Measurements from ENCODE around the gene ZMYND19.

ZMYND19 gene

GRCh38 chr9:137590469-137591383 is at the start of gene ZMYND19:
Gene ZMYND19, minus strand, starts transcription at chr9:137590512. Its CDS starts 249 bp downstream, at chr9:137590263.
- Histone ChIP-seq H4K20me1 (ENCODE audit: insufficient read depth, low read length, poor library complexity, severe bottlenecking) (peaks cover 9% of the 10 kb centered on the region), H3K36me3 (ENCODE audit: insufficient read depth, low read length) (no peaks in the 10 kb centered on the region), H3K27me3 (ENCODE audit: insufficient read depth, low read length, poor library complexity, severe bottlenecking) (no peaks in the 10 kb centered on the region), H3K9me3 (ENCODE audit: insufficient read depth, low read depth, low read length) (no peaks in the 10 kb centered on the region), H3K9me2 (replicated peaks; ENCODE audit: low read depth, low read length) (no peaks in the 10 kb centered on the region), H3K9ac (ENCODE audit: low read depth, low read length, poor library complexity, severe bottlenecking) (peak within 1 kb of the TSS; percentile 77), H2AFZ (ENCODE audit: low read length) (peak within 1 kb of the TSS; percentile 92), H3K4me3 (ENCODE audit: low read length, poor library complexity, severe bottlenecking) (peak within 1 kb of the TSS; percentile 93), H3K4me2 (ENCODE audit: low read depth, low read length, poor library complexity, severe bottlenecking) (peak within 1 kb of the TSS; percentile 91), H3F3A (ENCODE audit: low read depth) (no peaks in the 10 kb centered on the region), H3K79me2 (ENCODE audit: insufficient read depth, low read length) (peaks cover 28% of the 10 kb centered on the region), H3K4me1 (ENCODE audit: insufficient read depth, low read length, poor library complexity, severe bottlenecking) (peaks cover 10% of the 10 kb centered on the region)
- TF ChIP-seq CTCF (conservative IDR thresholded peaks at IDR 0.05; ENCODE audit: low read length): no peak
- TF ChIP-seq EZH2phosphoT487 (IDR thresholded peaks at IDR 0.05; ENCODE audit: borderline replicate concordance): no peak

GRCh38 chr9:137639303-137640051 is 49.2 kb upstream of the ZMYND19 start:
- no peak overlapping the region for H3K9ac ChIP-seq (ENCODE audit: low read depth, low read length, poor library complexity, severe bottlenecking)
- TF ChIP-seq CTCF (conservative IDR thresholded peaks at IDR 0.05; ENCODE audit: low read length) (no peak), EZH2phosphoT487 (IDR thresholded peaks at IDR 0.05; ENCODE audit: borderline replicate concordance) (no peak)
- no peaks in the 10 kb centered on the region for H3K27me3 ChIP-seq (ENCODE audit: insufficient read depth, low read length, poor library complexity, severe bottlenecking)
- peaks cover 52% of the 10 kb centered on the region for H4K20me1 ChIP-seq (ENCODE audit: insufficient read depth, low read length, poor library complexity, severe bottlenecking)
- H2AFZ ChIP-seq (ENCODE audit: low read length): no peak overlapping the region
- H3K9me2 ChIP-seq (replicated peaks; ENCODE audit: low read depth, low read length): no peaks in the 10 kb centered on the region
- peaks cover 95% of the 10 kb centered on the region for H3K79me2 ChIP-seq (ENCODE audit: insufficient read depth, low read length)
- H3K9me3 ChIP-seq (ENCODE audit: insufficient read depth, low read depth, low read length): no peaks in the 10 kb centered on the region
- peaks cover 7% of the 10 kb centered on the region; the same call in 1 of the 2 replicates for H3K36me3 ChIP-seq (ENCODE audit: insufficient read depth, low read length)
- H3F3A ChIP-seq (ENCODE audit: low read depth): no peaks in the 10 kb centered on the region
- peaks cover 10% of the 10 kb centered on the region for H3K4me1 ChIP-seq (ENCODE audit: insufficient read depth, low read length, poor library complexity, severe bottlenecking)
- no peak overlapping the region for H3K4me3 ChIP-seq (ENCODE audit: low read length, poor library complexity, severe bottlenecking)
- no peak overlapping the region for H3K4me2 ChIP-seq (ENCODE audit: low read depth, low read length, poor library complexity, severe bottlenecking)

GRCh38 chr9:137638680-137639079 is 48.4 kb upstream of the ZMYND19 start:
- Histone ChIP-seq H3K4me2 (ENCODE audit: low read depth, low read length, poor library complexity, severe bottlenecking) (no peak overlapping the region), H3K36me3 (ENCODE audit: insufficient read depth, low read length) (peaks cover 7% of the 10 kb centered on the region; the same call in 1 of the 2 replicates), H3K4me3 (ENCODE audit: low read length, poor library complexity, severe bottlenecking) (no peak overlapping the region)

More at GRCh38 chr9:137638680-137639079, 48.4 kb upstream of the ZMYND19 start:
- H3F3A ChIP-seq (ENCODE audit: low read depth): no peaks in the 10 kb centered on the region
- peaks cover 95% of the 10 kb centered on the region for H3K79me2 ChIP-seq (ENCODE audit: insufficient read depth, low read length)
- TF ChIP-seq CTCF (conservative IDR thresholded peaks at IDR 0.05; ENCODE audit: low read length): no peak
- no peak for TF ChIP-seq EZH2phosphoT487 (IDR thresholded peaks at IDR 0.05; ENCODE audit: borderline replicate concordance)
- H3K27me3 ChIP-seq (ENCODE audit: insufficient read depth, low read length, poor library complexity, severe bottlenecking): no peaks in the 10 kb centered on the region
- H3K9ac ChIP-seq (ENCODE audit: low read depth, low read length, poor library complexity, severe bottlenecking): no peak overlapping the region
- no peaks in the 10 kb centered on the region for H3K9me2 ChIP-seq (replicated peaks; ENCODE audit: low read depth, low read length)
- no peaks in the 10 kb centered on the region for H3K9me3 ChIP-seq (ENCODE audit: insufficient read depth, low read depth, low read length)
- H3K4me1 ChIP-seq (ENCODE audit: insufficient read depth, low read length, poor library complexity, severe bottlenecking): peaks cover 10% of the 10 kb centered on the region
- H4K20me1 ChIP-seq (ENCODE audit: insufficient read depth, low read length, poor library complexity, severe bottlenecking): peaks cover 49% of the 10 kb centered on the region
- H2AFZ ChIP-seq (ENCODE audit: low read length): no peak overlapping the region

All from Loucy (cell line).